HPDE6-E6E7 (cell line): ENCODE data around the gene PDGFRA.
"Not testable (repeated sequence)": the region's sequence is repeated elsewhere in the genome, so short reads cannot be mapped to it uniquely, and the experiment has no call there.

Experiments used
- DNase-seq: peaks from one replicate; pipeline ENCODE4 v3.0.0; 2011; ENCODE audit warnings: missing footprints; ENCODE audit errors: extremely low spot score

PDGFRA gene

DNA sequence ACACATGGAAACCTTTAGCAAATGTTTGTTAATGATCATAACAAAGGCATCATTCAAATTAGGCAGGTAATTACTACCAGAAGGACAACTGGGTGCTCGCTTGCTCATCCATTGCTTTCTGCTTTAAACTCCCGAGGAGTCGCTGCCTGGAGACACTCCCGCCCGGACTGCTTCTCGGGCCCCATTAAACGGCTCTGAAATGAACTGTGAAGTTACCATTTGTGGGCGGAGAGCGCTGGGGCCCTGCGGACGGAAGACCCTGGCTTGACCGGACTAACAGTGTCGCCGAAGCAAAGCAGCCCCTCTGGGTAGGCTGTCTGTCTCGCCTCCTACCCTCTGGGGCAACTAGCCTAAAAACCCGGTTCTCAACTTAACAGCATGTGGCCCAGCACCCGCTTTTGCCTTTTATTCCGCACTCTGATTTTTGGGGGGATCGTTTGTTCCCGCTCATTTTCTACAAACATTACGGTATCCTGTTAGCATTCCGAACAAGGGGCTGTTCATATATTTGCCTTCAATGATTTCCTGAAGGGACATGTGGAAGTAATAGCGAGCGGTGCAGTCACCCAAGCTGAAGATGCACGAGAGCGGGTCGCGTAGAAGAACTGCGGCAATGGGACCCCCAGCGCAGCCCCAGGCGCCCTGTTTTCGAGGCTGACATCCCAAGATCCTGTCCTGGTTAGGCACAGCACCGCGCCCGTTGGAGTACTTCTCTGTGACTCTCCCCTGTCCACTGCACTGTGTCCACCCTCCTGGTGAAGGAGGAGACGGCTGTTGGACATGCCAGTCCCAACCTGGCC, 1.6 kb upstream of the PDGFRA start:
- DNase-seq, result no peak

DNA sequence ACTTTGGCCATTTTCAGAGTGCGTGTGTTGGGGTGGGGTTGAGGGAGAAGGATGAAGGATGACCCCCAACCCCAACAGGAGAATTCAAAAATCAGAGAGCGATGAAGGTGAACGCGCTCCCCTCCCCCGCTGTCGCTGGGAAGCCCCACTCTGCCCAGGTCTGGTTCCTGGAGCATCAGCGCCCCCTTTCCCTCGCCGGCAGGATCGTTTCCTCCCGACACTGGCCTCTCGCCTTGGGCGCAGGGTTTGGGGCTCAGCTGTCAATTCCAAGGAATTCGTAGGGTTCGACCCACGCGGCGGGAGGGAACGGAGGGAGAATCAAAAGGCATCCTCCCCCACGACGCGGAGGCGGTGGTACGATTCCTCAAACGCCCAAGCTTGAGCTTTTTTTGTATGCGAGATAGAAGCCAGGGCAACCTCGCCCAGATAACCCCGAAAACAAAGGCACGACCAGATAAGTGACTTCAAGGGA, 1.0 kb upstream of the PDGFRA start:
- peak; percentile 71 for DNase-seq

DNA sequence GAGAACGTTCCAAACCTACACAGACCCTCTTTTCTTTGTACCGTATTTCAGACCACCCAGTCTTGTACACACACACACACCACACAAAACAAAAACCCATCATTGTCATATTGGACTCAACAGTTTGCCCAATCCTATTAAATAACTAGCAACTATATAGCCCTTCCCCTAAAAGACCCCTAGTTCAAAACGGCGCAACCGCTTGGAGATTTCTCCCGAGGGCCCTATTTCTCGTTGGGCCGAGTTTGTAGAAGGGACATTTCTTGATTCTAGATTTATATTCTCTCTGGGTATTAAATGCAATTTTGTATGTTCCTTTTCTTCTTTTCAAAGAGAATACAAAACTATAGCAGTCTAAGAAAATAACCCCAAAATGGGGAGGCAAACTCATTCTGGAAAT, 547 bp upstream of the PDGFRA start:
- DNase-seq, result no peak

DNA sequence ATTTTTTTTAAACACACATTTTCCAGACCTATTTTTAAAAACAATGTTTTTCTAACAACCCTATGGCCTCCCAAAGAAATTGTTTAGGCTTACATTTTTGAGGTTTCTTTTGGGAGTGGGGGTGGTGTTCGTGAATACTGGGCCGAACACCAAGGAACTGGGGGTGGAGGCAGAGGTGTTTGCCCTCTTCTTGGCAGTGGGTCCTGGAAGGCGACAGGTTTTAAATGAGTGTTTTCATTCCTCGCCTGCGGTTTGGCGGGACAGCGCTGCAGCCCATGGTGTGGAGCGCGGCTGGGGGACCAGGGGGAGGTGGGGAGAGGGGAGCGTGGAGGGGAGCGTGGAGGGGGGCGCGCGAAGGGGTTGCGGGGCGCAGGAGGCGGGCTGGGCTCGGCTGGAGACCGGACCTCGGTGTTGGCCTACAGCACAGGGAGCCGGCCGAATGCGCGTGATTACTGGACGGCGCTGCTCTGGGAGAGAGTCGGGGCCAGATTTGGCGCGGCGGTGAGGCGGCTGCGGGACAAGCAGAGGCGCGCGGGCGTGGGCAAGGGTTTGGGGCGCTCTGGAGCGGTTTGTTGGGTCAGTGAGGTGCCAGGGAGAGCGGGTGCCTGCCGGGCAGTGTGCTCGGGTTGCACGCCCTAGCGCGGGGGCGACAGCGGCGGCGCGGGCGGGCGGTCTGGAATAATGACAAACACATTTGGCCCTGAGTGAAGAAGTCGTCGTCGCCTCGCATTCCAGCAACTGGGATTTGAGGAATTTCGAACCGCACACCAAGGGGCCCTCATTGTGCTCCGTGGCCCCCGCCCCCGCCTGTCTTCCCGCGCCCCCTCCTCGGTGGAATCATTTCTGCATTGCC, 764 bp downstream of the PDGFRA start:
- no peak for DNase-seq

DNA sequence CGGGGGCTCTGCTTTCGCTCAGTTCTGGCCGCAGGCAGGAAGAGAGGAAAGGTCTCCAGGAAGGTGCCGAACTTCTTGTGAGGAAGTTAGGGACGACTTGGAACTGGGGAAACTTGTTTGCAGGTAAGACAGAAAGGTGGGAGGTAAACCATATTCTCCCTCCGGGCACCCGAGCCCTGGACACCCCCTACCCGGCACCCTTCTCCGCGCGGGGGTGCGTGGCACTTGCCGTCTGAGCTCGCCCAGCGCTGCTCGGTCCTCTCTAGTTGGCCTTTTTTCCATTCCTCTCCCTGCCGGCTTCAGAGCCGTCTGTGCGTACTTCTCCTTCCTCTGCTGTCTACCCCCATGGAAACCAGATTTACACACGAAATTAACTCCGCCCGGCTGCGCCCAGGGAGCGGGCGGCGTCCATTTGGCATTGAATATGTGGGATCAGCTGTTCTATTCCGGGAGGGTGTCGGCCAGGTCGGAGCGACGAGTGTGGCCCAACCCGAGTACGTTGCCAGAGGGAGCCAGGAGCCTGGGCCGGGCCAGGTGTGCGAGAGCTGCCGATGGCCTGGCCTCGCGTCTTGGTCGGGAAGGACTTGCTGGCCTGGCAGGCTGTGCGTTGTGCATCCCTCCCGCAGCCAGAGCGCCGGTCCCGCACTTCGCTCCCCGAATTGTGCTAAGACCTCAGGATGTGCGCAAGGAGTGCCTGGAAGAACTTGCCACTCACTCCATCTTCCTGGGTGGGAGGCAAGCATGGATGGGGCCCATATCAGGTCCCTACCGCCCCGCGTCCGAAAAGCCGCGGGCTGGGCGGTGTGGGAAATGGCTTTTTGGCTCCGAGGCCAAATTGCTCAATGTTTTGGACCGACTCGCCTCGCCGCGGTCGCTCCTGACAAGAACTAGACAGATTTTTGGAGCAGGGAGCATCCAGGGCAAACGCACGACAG, 1.7 kb downstream of the PDGFRA start:
- DNase-seq, result no peak

DNA sequence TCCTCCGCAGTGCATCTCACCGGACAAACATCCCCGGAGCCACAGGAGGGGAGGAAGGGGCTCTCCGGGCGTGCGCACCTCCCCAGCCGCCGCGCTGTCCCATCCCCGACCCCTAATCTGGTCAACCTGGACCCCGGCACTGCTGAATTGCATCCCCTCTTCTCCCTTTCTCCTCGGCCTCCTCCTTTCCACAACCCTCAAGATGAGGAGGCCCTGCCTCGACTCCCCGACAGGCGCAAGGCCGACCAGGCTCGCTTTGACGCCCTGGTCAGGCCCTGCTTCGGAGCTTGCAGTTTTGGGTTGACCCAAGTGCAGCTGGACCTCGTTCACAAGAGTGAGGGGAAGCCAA, 2.3 kb downstream of the PDGFRA start:
- no peak for DNase-seq

DNA sequence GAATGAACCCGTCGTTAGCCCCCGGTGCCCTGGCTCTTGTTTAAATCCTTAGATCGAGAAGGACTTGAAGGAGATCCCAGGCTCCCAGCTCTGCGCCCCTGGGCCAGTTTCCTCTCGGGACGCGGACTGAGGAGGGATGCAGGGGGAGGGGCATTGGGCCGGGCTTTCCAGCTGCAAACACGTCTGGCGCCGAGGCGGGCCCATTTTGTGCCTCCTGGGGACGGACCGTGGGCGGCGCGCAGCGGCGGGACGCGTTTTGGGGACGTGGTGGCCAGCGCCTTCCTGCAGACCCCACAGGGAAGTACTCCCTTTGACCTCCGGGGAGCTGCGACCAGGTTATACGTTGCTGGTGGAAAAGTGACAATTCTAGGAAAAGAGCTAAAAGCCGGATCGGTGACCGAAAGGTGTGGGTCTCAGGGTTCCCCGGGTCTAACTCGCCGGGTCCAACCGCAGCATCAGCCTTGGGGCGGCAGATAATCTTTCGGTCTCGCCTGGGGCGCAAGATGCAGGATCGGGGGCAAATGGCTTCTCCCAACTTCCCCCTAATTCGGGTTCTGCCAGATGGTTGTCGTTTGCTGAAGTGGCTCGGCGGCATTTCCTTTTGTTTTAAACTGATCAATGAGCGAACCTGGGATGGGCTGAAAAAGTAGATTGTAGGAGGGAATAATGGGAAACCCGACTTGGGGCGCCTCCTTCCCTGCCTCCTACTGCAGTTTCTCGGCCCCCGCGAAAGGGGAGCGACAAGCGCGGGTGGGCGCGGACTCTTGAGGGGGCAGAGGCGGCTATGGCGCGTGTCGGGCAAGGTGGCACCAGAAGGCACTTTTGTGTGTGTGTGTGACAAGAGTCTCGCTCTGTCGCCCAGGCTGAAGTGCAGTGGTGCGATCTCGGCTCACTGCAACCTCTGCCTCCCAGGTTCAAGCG, 2.9 kb downstream of the PDGFRA start:
- no peak for DNase-seq

DNA sequence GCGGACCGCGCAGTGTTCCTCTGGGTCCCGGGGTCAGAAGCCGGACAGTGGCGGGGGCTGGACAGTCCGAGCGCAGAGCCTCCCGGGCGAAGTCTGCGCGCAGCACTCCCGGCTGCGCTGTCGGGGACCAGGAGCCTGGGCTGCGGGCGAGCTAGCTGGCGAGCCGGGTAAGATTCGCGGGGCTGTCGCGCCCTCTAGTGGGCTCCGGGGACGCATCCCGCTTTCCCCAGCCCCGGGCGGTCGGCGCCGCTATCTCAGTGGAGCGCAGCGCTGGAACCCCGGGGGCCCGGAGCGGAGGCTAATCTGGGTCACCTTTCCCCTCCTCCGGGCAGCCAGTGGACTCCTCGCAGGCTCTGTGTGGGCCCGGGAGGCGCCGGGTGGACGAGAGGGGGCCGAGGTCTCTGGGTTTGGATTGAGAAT, 4.2 kb downstream of the PDGFRA start:
- DNase-seq, result peak; percentile 77

DNA sequence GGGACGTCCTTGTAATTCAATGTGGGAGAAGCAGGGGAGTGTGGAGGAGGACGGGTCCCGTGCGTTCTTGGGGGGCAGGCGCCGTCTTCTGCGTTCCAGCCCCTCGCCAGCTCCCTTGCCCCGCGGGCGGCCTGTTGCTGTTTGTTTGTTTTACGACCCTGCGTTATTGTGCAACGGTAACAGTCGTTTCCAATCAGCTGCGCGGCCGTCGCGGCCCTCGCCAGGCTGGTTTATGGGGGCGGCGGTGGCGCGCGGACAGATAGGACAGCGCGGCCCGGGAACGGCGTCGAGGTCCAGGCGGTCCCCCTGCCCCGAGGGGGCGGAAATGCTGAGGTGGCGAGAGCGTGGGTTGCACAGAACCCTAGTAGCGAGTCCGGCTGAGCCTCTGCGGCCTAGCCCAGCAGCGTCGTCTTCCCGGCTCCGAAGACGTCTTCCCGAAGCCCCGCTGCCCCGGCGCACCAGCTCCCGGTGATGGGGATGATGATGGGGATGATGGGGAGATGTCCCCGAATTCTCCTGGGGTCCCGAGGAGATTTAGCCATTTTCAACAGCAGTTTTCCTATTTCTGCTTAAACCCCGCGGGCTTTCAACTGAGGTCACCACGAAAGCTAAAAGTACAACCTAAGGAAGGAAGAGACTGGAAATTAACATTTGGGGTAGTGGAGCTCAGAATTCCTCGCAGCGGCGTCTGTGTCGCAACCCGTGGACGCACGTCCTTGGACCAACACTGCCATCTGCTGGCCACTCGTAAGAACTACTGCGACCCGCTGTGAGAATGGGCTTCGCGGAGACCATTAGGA, 4.8 kb downstream of the PDGFRA start:
- DNase-seq, result peak; percentile 72

DNA sequence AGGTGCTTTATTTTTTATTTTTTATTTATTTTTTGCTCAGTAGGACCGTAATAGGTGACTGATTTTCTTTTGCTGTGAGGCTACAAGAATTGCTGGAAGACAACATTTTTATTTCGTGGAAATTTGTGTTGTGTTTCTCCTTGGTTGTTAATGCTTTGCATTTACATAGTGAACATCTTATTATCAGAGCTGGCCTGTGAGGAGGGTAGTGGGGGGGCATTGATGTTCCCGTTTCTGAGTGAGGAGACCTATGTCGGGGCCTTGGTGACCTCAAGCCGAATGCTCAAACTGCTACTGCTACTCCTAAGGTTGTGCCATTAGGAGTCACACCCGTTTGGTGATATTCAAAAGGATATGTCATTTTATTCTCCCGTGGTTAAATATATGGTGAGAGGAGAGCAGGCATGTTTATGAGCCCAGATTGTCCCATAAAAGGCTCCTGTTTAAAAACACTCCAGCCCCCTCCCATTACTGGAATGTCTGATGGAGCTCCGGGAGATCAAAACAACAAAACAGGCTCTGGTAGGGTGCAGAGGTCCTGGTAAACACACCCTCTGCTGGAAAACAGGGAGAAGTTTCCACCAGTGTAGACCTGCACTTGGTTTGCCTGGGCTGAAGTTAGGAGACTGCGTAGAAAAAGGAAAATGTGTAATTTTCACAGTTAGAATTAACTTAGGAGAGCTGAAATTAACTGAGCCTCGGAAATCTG, 5.6 kb downstream of the PDGFRA start:
- DNase-seq, result no peak

DNA sequence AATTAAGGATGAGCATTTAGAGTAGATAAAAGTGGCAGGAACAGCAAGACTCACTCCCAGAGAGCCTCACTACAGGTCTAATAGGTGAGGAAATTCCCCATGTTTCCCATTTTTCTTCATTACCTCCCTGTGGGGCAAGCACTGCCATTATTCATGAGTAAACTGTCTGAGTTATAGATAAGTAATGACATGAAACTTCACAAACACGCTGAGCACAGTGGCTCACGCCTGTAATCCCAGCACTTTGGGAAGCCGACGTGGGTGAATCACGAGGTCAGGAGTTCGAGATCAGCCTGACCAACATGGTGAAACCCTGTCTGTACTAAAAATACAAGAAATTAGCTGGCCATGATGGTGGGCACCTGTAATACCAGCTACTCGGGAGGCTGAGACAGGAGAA, 7.2 kb downstream of the PDGFRA start:
- DNase-seq, result not testable (repeated sequence)

DNA sequence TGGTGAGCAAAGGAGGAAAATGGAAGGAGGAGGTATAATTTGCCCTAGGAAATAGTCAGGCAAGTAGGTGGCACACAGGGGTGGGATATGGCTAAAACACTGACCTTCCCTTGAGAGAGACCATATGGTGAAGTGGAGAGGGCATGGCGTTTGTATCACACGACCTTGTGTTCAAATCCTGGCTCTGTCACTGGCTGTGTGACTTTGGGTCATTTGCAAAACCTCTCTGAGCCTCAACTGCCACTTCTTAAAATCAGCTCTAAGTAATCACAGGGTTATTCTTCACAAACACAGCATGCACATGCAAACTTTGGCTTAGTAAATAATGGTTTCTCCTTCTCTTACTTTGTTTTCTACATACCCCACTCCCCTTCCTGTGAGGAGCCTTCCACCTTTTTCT, 8.7 kb downstream of the PDGFRA start:
- no peak for DNase-seq

DNA sequence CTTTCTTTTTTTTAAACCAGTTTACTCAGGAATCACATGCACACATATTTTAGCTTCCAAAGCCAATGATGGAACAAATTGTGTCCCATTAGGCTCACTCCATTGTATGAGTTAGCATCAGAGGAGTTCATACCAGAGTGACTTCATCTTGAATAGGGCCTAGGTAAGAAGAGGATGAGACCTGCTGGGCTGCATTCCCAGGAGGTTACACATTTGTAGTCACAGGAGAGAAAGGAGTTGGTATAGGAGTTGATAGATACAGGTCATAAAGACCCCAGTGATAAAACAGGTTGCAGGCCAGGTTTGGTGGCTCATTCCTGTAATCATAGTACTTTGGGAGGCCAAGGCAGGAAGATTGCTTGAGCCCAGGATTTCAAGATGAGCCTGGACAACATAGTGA, 9.3 kb downstream of the PDGFRA start:
- no peak for DNase-seq

DNA sequence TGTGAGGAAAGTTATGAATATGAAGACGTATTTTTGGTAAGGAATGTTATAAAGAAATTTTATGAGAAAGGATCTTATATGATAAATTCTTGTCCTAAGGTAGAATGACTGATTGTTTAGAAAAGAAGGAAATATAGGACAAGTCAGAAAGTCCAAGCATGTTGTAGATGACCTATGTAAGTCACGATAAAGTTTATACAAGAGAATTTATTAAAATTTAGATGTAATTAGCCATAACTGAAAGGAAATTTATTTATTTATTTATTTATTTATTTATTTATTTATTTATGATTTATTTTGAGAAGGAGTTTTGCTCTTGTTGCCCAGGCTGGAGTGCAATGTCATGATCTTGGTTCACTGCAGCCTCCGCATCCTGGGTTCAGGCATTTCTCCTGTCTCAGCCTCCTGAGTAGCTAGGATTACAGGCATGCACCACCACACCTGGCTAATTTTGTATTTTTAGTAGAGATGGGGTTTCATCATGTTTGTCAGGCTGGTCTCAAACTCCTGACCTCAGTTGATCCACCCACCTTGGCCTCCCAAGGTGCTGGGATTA, 12.3 kb downstream of the PDGFRA start:
- DNase-seq, result not testable (repeated sequence)

DNA sequence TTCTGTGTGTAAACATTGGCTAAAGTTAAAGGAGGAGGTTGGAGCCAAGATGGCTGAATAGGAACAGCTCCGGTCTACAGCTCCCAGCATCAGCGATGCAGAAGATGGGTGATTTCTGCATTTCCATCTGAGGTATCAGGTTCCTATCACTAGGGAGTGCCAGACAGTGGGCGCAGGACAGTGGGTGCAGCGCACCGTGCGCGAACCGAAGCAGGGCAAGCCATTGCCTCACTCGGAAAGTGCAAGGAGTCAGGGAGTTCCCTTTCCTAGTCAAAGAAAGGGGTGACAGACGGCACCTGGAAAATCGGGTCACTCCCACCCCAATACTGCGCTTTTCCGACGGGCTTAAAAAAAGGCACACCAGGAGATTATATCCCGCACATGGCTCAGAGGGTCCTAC, 14.4 kb downstream of the PDGFRA start:
- not testable (repeated sequence) for DNase-seq

DNA sequence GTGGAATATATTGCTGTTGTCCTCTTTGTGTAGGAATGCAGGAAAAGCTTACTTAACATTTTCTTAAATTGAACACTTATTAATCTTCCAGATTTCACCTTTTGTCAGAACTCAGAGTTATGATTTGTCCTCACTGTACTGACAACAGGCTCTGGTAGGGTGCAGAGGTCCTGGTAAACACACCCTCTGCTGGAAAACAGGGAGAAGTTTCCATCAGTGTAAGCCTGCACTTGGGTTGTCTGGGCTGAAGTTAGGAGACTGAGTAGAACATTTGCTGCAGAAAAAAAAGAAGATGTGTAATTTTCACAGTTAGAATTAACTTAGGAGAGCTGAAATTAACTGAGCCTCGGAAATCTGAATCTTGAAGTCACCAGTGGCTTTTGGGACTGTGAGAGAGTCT, 23.2 kb downstream of the PDGFRA start:
- DNase-seq, result not testable (repeated sequence)

DNA sequence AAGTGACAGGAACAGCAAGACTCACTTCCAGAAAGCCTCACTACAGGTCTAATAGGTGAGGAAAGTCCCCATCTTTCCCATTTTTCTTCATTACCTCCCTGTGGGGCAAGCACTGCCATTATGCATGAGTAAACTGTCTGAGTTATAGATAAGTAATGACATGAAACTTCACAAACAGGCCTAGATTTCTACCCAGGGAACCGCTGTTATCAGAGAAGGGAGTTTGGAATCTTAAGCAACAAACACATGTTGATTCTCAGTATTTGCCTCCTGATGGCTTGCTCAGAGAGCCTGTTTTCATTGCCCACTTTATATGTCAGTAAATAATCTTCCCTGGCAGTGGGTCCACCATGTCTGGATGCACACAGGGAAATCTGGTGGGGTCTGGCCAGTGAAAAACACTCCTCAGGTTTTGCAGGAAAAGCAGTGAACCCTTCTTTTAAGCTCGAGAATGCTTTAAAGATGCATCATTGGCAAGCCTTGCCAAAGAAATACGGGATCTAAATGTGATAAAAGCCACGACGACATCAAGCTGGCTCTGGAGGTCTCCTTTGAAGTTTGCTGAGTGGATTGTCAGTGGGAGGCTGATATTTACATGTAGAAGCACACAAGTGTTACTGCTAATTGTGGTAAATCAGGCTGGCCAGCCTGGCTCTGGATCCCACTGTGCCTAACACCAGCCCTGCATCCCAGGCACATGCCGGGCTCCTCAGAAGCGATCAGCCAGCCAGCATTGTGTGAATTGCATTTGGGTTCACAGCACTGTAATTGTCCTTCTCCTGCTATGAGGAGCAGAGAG, 25.2 kb downstream of the PDGFRA start:
- no peak for DNase-seq

DNA sequence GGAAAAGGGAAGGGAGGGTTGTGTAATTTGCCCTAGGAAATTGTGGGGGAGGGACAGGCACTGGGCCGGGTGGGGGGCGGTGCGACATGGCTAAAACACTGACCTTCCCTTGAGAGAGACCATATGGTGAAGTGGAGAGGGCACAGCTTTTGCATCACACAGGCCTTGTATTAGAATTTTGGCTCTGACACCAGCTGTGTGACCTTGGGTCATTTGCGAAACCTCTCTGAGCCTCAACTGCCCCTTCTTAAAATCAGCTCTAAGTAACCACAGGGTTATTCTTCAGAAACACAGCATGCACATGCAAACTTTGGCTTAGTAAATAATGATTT, 25.8 kb downstream of the PDGFRA start:
- DNase-seq, result no peak
